Type B pancreatic cell (in vitro differentiated cells): ENCODE measurements around the gene SPATS1. TPM values are rescaled to one million over a fixed set of nuclear protein-coding genes. Genes with fewer than 3 reads are reported as not detected.

Experiments used
- DNase-seq: peaks from one replicate; pipeline ENCODE4 v3.0.0; 2021; ENCODE audit warnings: mixed read lengths; ENCODE audit not compliant: unreplicated experiment; ENCODE audit errors: extremely low spot score
- H3K27ac Mint-ChIP-seq: 2 replicates; pipeline ENCODE4 v1.8.0; 2021; ENCODE audit warnings: mild to moderate bottlenecking, mixed read lengths
- H3K27me3 Mint-ChIP-seq: 2 replicates; pipeline ENCODE4 v1.8.0; 2021; ENCODE audit warnings: mixed read lengths
- H3K36me3 Mint-ChIP-seq: 2 replicates; pipeline ENCODE4 v1.8.0; 2021; ENCODE audit warnings: mixed read lengths
- H3K4me1 Mint-ChIP-seq: one replicate; pipeline ENCODE4 v1.8.0; 2021; ENCODE audit warnings: mixed read lengths; ENCODE audit not compliant: unreplicated experiment
- H3K4me3 Mint-ChIP-seq: 2 replicates; pipeline ENCODE4 v1.8.0; 2021; ENCODE audit warnings: mild to moderate bottlenecking, mixed read lengths
- H3K9me3 Mint-ChIP-seq: 2 replicates; pipeline ENCODE4 v1.8.0; 2021; ENCODE audit warnings: mixed read lengths
- total RNA-seq: library from RNA; stranded (reverse); gene quantifications from 2 replicates; pipeline ENCODE4 v1.2.1, GENCODE V29; 2021; ENCODE audit warnings: low replicate concordance
- TF ChIP-seq, protein P1 (sequence below): fragments of 200-600 bp; sonication (generic); conservative IDR thresholded peaks from 2 replicates; pipeline ENCODE4 v1.5.0; 2021; ENCODE audit warnings: antibody characterized with exemption, mild to moderate bottlenecking

SPATS1 gene
- total RNA-seq, 1 donor from 2014 or later = not detected

DNA sequence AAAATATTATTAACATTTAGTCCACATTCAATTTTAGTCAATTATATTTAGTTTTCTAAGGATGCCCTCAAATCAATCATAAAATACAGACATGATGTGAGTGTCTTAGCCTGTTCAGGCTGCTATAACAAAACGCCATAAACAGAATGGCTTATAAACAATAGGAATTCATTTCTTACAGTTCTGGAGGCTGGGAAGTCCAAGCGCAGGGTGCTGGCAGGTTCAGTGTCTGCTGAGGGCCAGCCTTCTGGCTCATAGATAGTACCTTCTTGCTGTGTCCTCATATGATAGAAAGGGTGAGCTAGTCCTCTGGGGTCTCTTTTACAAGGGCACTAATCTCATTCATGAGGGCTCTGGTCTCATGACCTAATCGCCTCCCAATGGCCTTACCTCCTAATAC, 35.0 kb downstream of the SPATS1 start:
- H3K4me3 Mint-ChIP-seq = no peak overlapping the region
- peaks cover 7% of the 10 kb centered on the region for H3K27me3 Mint-ChIP-seq
- TF ChIP-seq, protein P1, sequence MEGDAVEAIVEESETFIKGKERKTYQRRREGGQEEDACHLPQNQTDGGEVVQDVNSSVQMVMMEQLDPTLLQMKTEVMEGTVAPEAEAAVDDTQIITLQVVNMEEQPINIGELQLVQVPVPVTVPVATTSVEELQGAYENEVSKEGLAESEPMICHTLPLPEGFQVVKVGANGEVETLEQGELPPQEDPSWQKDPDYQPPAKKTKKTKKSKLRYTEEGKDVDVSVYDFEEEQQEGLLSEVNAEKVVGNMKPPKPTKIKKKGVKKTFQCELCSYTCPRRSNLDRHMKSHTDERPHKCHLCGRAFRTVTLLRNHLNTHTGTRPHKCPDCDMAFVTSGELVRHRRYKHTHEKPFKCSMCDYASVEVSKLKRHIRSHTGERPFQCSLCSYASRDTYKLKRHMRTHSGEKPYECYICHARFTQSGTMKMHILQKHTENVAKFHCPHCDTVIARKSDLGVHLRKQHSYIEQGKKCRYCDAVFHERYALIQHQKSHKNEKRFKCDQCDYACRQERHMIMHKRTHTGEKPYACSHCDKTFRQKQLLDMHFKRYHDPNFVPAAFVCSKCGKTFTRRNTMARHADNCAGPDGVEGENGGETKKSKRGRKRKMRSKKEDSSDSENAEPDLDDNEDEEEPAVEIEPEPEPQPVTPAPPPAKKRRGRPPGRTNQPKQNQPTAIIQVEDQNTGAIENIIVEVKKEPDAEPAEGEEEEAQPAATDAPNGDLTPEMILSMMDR = no peak
- no peaks in the 10 kb centered on the region for H3K9me3 Mint-ChIP-seq
- DNase-seq = no peak
- H3K4me1 Mint-ChIP-seq = no peaks in the 10 kb centered on the region
- H3K36me3 Mint-ChIP-seq = no peaks in the 10 kb centered on the region
- no peak overlapping the region for H3K27ac Mint-ChIP-seq

DNA sequence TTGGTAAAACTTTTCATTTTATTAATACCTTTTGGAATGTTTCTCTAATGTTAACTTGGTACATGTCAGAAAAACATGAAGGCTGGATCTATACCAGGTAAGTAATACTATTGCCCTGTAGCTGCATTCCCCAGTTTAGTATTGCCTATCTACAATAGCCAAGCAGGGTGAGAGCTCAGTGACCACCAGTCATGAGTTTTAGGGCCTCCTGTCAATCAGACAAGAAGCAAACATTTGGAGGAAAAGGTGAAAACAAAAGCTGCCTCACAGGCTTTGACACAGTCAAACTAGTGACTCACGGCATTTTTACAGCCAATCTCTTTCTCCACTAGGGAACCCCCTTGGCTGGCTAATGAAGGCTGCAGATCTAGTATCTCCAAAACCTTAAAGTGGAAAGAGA, 35.5 kb downstream of the SPATS1 start:
- Mint-ChIP-seq H3K27ac (no peak overlapping the region), H3K27me3 (peaks cover 7% of the 10 kb centered on the region), H3K4me1 (no peaks in the 10 kb centered on the region), H3K9me3 (no peaks in the 10 kb centered on the region), H3K36me3 (no peaks in the 10 kb centered on the region), H3K4me3 (no peak overlapping the region)
- DNase-seq = no peak
- TF ChIP-seq, protein P1 = no peak

DNA sequence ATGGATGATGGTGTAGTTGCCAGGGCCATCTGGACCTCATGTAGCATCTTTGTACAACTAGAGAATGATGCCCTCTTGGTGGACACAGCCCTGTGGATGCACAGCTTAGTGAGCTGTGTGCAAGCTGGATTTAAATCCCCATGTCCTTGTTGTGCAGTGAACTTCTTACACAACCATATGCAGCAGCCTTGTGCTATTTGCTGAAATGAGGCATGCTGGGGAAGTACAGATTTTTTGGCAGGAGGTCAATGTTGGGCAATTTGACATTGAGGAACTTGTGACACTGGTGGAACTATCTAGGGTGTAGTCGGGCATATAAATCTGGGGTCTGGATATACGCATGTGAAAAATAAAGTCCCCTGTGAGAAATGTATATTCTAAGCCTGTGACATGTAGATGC, 39.3 kb downstream of the SPATS1 start:
- Mint-ChIP-seq H3K4me1 (no peaks in the 10 kb centered on the region), H3K36me3 (no peaks in the 10 kb centered on the region), H3K27ac (no peak overlapping the region), H3K4me3 (no peak overlapping the region), H3K9me3 (no peaks in the 10 kb centered on the region), H3K27me3 (no peaks in the 10 kb centered on the region)
- DNase-seq = no peak
- TF ChIP-seq, protein P1 = no peak

DNA sequence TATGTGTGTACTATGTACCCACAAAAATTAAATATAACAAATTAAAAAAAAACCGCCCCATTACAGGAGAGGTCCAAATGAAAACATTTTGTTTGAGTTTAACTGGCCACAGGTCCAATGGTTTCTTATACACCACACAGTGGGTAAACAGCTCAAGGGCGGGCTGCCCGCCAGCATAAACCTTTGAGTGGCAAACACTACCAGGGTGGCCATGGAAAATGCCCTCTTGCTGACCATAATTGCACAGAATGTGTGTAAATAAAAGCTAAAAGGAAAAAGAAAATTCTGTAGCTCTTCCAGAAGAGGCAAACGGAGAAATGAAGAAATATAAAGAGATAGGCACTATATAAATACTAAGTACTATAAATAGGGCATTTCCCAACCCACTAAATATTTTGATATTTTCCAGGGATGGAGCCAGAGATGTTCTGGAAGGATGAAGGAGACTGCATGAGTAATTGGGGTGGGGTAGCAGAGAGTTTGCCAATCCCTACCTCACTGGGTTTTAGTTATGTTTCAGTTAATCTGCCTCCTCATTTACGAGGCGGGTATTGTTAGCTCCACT, 44.0 kb downstream of the SPATS1 start:
- Mint-ChIP-seq H3K27ac (peak overlapping the region; percentile 99), H3K27me3 (peaks cover 4% of the 10 kb centered on the region), H3K36me3 (peaks cover 4% of the 10 kb centered on the region), H3K9me3 (no peaks in the 10 kb centered on the region), H3K4me1 (peaks cover 22% of the 10 kb centered on the region), H3K4me3 (peak overlapping the region; percentile 98)
- DNase-seq = no peak
- TF ChIP-seq, protein P1 = no peak

DNA sequence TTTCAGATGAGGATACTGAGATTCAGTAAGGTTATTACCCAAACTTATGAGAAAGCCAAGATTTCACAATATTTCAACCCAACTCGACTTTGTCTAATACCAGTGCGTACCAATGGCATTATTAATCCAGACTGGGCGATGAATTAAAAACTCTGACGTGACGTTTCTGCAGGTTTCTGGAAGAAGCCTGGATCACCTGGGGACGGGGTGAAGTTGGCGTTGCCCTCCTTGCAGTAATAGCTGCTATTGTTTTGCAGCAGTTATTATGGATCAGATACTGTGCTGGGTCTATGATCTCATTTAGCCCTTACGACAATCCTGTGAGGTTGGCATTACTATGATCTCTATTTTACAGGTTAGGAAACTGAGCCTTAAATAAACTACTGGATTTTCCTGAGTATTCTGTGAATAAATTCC, 44.5 kb downstream of the SPATS1 start:
- peak overlapping the region; percentile 99 for H3K27ac Mint-ChIP-seq
- TF ChIP-seq, protein P1 = no peak
- DNase-seq = no peak
- peaks cover 22% of the 10 kb centered on the region for H3K4me1 Mint-ChIP-seq
- peaks cover 7% of the 10 kb centered on the region for H3K36me3 Mint-ChIP-seq
- no peaks in the 10 kb centered on the region for H3K9me3 Mint-ChIP-seq
- H3K27me3 Mint-ChIP-seq = peaks cover 4% of the 10 kb centered on the region
- peak overlapping the region; percentile 98 for H3K4me3 Mint-ChIP-seq
